Hepatocyte (in vitro differentiated cells): ENCODE data around the gene GPR39. TPM values are rescaled to one million over a fixed set of nuclear protein-coding genes. Genes with fewer than 3 reads are reported as not detected.
A peak's percentile ranks its signal among the peaks of the same experiment; 100 is the strongest.

Experiments
- DNase-seq: peaks from one replicate; pipeline ENCODE4 v3.0.0-alpha.2; 2016; ENCODE audit warnings: low spot score
- H2AFZ ChIP-seq: fragments of 200-600 bp; sonication (generic); 2 replicates; pipeline ENCODE4 v1.6.0; 2016; ENCODE audit warnings: antibody characterized with exemption, mild to moderate bottlenecking
- H3K27ac ChIP-seq: fragments of 200-600 bp; sonication (generic); 2 replicates; pipeline ENCODE4 v1.5.1; 2016; ENCODE audit warnings: mild to moderate bottlenecking
- H3K27me3 ChIP-seq: fragments of 200-600 bp; sonication (generic); 2 replicates; pipeline ENCODE4 v1.6.1; 2016
- H3K36me3 ChIP-seq: fragments of 200-600 bp; sonication (generic); replicated peaks from 2 replicates; pipeline ENCODE4 v1.5.1; 2016; ENCODE audit warnings: low read depth; ENCODE audit not compliant: insufficient read depth
- H3K4me1 ChIP-seq: fragments of 200-600 bp; sonication (generic); 2 replicates; pipeline ENCODE4 v1.5.1; 2016; ENCODE audit warnings: mild to moderate bottlenecking, moderate library complexity; ENCODE audit not compliant: insufficient read depth
- H3K4me2 ChIP-seq: fragments of 200-600 bp; sonication (generic); 2 replicates; pipeline ENCODE4 v1.6.0; 2016
- H3K4me3 ChIP-seq: fragments of 200-600 bp; sonication (generic); 2 replicates; pipeline ENCODE4 v1.5.1; 2016; ENCODE audit warnings: mild to moderate bottlenecking
- H3K79me2 ChIP-seq: fragments of 200-600 bp; sonication (generic); 2 replicates; pipeline ENCODE4 v1.6.0; 2017; ENCODE audit warnings: mild to moderate bottlenecking
- H3K9me2 ChIP-seq: fragments of 200-600 bp; sonication (generic); replicated peaks from 2 replicates; pipeline ENCODE4 v1.6.0; 2017; ENCODE audit warnings: mild to moderate bottlenecking; ENCODE audit not compliant: insufficient read depth
- H3K9me3 ChIP-seq: fragments of 200-600 bp; sonication (generic); 2 replicates; pipeline ENCODE4 v1.5.1; 2016; ENCODE audit warnings: low read depth, mild to moderate bottlenecking
- H4K20me1 ChIP-seq: fragments of 200-600 bp; sonication (generic); 2 replicates; pipeline ENCODE4 v1.6.0; 2016; ENCODE audit warnings: mild to moderate bottlenecking; ENCODE audit not compliant: insufficient read depth, poor library complexity, severe bottlenecking
- CTCF ChIP-seq: fragments of 200-600 bp; sonication (generic); IDR thresholded peaks from 2 replicates; pipeline ENCODE4 v1.5.1; 2016; ENCODE audit warnings: antibody characterized with exemption, mild to moderate bottlenecking; ENCODE audit not compliant: poor library complexity
- EZH2 ChIP-seq: fragments of 200-600 bp; sonication (generic); IDR thresholded peaks from 2 replicates; pipeline ENCODE4 v1.6.1; 2016; ENCODE audit warnings: antibody characterized with exemption, mild to moderate bottlenecking, borderline replicate concordance
- EZH2phosphoT487 ChIP-seq: fragments of 200-600 bp; sonication (generic); IDR thresholded peaks from one replicate; pipeline ENCODE4 v1.6.1; 2018; ENCODE audit warnings: antibody characterized with exemption, mild to moderate bottlenecking, low read depth, moderate library complexity; ENCODE audit not compliant: unreplicated experiment, severe bottlenecking
- WGBS: methylation state at CpG from one replicate; pipeline ENCODE4 v1.1.6; 2016; ENCODE audit warnings: low lambda C conversion rate; ENCODE audit errors: missing lambda C conversion rate; 5-methylcytosine and 5-hydroxymethylcytosine counted together
- polyA plus RNA-seq: library from polyadenylated mRNA; unstranded; fragments of >200 nt; fragmentation: Nextera tagmentation; extraction: Ambion mirVana; gene quantifications from 2 replicates; pipeline ENCODE4 v1.2.1, GENCODE V29; 2016
- total RNA-seq: library from RNA; depleted of rRNA; stranded (reverse); fragments of >200 nt; gene quantifications from 2 replicates; pipeline ENCODE4 v1.2.3, GENCODE V29; 2014

Gene GPR39
- total and polyA plus RNA-seq, 2 experiments from 2014 or later: 11.1 to 14.5 TPM

- Histone ChIP-seq H3K9me3 (no peaks in the 10 kb centered on the region), H3K4me3 (no peak overlapping the region), H3K36me3 (no peaks in the 10 kb centered on the region), H2AFZ (no peak overlapping the region), H3K4me1 (no peaks in the 10 kb centered on the region), H3K9me2 (no peaks in the 10 kb centered on the region), H3K4me2 (no peak overlapping the region), H3K27ac (no peak overlapping the region), H4K20me1 (no peaks in the 10 kb centered on the region), H3K27me3 (peaks cover 13% of the 10 kb centered on the region), H3K79me2 (no peaks in the 10 kb centered on the region)
- TF ChIP-seq CTCF (no peak), EZH2phosphoT487 (no peak), EZH2 (no peak)
- 63% methylated on average over 3 of the region's 3 CpGs for WGBS
- DNase-seq: no peak
Measured at GRCh38 chr2:132662732-132663131, 246.1 kb downstream of the GPR39 start.

GRCh38 chr2:132664096-132664495, 247.5 kb downstream of the GPR39 start:
- H3K9me3 ChIP-seq: no peaks in the 10 kb centered on the region
- H3K36me3 ChIP-seq: no peaks in the 10 kb centered on the region
- H4K20me1 ChIP-seq: no peaks in the 10 kb centered on the region
- no peaks in the 10 kb centered on the region for H3K9me2 ChIP-seq
- H3K27ac ChIP-seq: no peak overlapping the region
- no peak overlapping the region for H2AFZ ChIP-seq
- H3K4me2 ChIP-seq: no peak overlapping the region
- TF ChIP-seq CTCF (no peak), EZH2phosphoT487 (no peak)
- peaks cover 8% of the 10 kb centered on the region for H3K4me1 ChIP-seq
- H3K79me2 ChIP-seq: no peaks in the 10 kb centered on the region
- 88% methylated on average over 2 of the region's 2 CpGs for WGBS
- H3K27me3 ChIP-seq: peaks cover 27% of the 10 kb centered on the region
- DNase-seq: no peak
- no peak overlapping the region for H3K4me3 ChIP-seq

- Histone ChIP-seq H3K27ac (no peak overlapping the region), H4K20me1 (no peaks in the 10 kb centered on the region), H3K4me1 (peaks cover 8% of the 10 kb centered on the region), H3K9me3 (no peaks in the 10 kb centered on the region), H3K79me2 (no peaks in the 10 kb centered on the region), H3K4me2 (no peak overlapping the region), H2AFZ (no peak overlapping the region), H3K36me3 (no peaks in the 10 kb centered on the region), H3K27me3 (peaks cover 40% of the 10 kb centered on the region), H3K9me2 (no peaks in the 10 kb centered on the region), H3K4me3 (no peak overlapping the region)
- DNase-seq: no peak
- TF ChIP-seq EZH2phosphoT487: no peak
- no peak for TF ChIP-seq CTCF
- no peak for TF ChIP-seq EZH2
- WGBS: 80% methylated on average over 4 of the region's 4 CpGs
Measured at GRCh38 chr2:132665401-132666140, 249.0 kb downstream of the GPR39 start.

GRCh38 chr2:132667706-132668105, 251.1 kb downstream of the GPR39 start:
- Histone ChIP-seq H3K36me3 (no peaks in the 10 kb centered on the region), H3K9me2 (no peaks in the 10 kb centered on the region), H2AFZ (no peak overlapping the region), H3K4me2 (peak overlapping the region; percentile 97), H3K27me3 (peaks cover 45% of the 10 kb centered on the region), H3K27ac (no peak overlapping the region), H3K4me3 (no peak overlapping the region), H4K20me1 (no peaks in the 10 kb centered on the region), H3K9me3 (no peaks in the 10 kb centered on the region), H3K79me2 (no peaks in the 10 kb centered on the region), H3K4me1 (peaks cover 8% of the 10 kb centered on the region)
- no peak for TF ChIP-seq EZH2
- TF ChIP-seq EZH2phosphoT487: no peak
- TF ChIP-seq CTCF: no peak
- DNase-seq: no peak
- 52% methylated on average over 1 of the region's 1 CpG for WGBS
